Fibroblast of peridontal ligament (primary cell): ENCODE results near the gene ETV2.
"Not testable (repeated sequence)": the region's sequence is repeated elsewhere in the genome, so short reads cannot be mapped to it uniquely, and the experiment has no call there.

ENCODE experiments used
- DNase-seq: peaks from one replicate; pipeline ENCODE4 v3.0.0-alpha.2; 2010; ENCODE audit errors: extremely low read depth

ETV2 gene

GRCh38 chr19:35657904-35658700 is 16.6 kb downstream of the ETV2 start:
- DNase-seq, result no peak

DNA sequence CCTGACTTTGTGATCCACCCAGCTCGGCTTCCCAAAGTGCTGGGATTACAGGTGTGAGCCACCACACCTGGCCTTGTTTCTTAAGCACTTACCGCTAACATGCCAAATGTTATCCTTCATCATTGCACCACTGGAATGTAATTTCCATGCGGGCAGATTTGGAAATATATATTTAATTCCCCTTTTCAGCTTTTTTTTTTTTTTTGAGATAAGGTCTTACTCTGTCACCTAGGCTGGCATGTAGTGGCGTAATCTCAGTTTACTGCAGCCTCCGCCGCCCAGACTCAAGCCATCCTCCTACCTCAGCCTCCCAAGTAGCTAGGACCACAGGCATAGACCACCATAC is 20.4 kb downstream of the ETV2 start:
- DNase-seq, result no peak

- no peak for DNase-seq
These were observed 22.4 kb downstream of the ETV2 start for GRCh38 chr19:35663981-35664380.

- DNase-seq, result no peak
These were observed 23.6 kb downstream of the ETV2 start for GRCh38 chr19:35665157-35665556.

GRCh38 chr19:35665604-35666003 is 24.1 kb downstream of the ETV2 start:
- DNase-seq, result no peak

GRCh38 chr19:35666251-35666913 is 24.8 kb downstream of the ETV2 start, which contains the start of gene UPK1A:
Gene UPK1A (plus strand): TSS chr19:35666517. CDS start chr19:35666813, 296 bp downstream.
- no peak for DNase-seq

- DNase-seq, result no peak
These were observed 28.0 kb downstream of the ETV2 start for GRCh38 chr19:35669566-35669965.

DNA sequence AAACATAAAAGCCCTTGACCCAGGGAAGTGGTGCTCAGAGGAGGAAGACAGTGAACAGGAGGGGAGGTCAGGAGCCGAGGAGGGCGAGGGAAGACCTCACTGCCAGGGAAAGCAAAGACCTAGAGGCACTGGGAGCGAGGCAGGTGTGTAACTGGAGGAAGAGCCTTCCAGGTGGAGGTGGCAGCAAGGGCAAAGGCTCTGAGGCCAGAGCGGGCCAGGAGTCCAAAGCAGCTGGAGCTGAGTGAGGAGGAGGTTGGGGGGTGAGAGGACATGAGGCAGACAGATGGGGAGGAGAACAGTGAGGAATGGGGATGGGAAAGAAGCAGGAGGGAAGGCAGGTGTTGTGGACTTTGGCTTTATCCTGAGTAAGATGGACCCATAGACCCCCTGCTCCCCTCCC is 28.4 kb downstream of the ETV2 start:
- DNase-seq, result no peak

- DNase-seq, result no peak
These were observed 29.1 kb downstream of the ETV2 start for GRCh38 chr19:35670686-35671085.

- DNase-seq, result no peak
These were observed 30.3 kb downstream of the ETV2 start for GRCh38 chr19:35671818-35672217.

GRCh38 chr19:35673121-35673804 is 31.7 kb downstream of the ETV2 start:
- peak; percentile 42 for DNase-seq

DNA sequence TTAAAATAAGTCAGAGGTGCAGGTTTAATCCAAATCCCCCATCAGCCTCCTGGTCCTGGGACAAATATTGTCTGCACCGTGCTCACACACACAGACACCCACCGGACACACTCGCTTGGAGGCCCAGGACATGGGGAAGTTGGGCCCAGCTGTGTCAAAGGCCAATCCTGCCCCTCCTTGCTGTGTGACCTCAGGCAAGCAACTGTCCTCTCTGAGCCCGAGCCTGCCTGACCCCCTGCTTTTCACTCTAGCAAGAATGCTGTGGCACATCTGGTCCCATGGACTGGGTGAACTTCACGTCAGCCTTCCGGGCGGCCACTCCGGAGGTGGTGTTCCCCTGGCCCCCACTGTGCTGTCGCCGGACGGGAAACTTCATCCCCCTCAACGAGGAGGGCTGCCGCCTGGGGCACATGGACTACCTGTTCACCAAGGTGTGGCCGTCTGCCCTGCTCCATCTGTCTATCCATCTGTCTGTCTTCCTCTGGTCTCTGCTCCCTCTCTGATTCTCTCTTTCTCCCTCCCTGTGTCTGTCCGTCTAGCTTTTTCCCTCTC is 34.1 kb downstream of the ETV2 start:
- DNase-seq, result no peak

GRCh38 chr19:35689836-35690235 is 48.3 kb downstream of the ETV2 start:
- peak; percentile 48 for DNase-seq

DNA sequence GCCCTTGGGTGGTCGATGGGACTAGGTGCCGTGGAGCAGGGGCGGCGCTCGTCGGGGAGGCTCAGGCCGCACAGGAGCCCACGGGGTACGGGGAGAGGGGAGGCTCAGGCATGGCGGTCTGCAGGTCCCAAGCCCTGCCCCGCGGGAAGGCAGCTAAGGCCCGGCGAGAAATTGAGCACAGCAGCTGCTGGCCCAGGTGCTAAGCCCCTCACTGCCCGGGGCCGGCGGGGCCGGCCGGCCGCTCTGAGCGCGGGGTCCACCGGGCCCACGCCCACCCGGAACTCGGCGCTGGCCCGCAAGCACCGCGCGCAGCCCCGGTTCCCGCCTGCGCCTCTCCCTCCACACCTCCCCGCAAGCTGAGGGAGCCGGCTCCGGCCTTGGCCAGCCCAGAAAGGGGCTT is 49.6 kb downstream of the ETV2 start:
- not testable (repeated sequence) for DNase-seq

DNA sequence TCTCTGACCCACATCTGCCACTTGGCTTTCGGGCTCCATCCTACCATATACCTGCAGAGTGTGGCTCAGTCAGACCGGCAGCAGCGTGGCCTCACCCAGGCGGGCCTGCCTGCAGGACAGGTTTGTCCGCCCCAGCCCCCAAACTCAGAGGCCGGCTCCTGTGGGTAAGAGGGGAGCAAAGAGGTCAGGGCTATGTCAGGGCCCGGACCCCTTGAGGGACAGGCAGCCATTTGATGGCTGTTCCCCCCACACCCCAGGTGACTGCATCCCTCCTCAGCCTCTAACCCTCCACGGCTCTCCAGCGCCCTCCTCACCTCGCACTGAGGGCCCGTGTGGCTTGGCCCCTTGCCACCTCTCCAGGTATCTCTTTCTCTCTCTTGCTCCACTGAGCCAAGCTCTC is 50.5 kb downstream of the ETV2 start:
- no peak for DNase-seq

GRCh38 chr19:35693422-35693821 is 51.9 kb downstream of the ETV2 start:
- no peak for DNase-seq

- peak; percentile 79 for DNase-seq
These were observed 52.5 kb downstream of the ETV2 start for GRCh38 chr19:35693835-35694599.
